A549 (cell line): Measurements from ENCODE around the gene ZNF214. TPM values are rescaled to one million over a fixed set of nuclear protein-coding genes. Genes with fewer than 3 reads are reported as not detected.

Experiments
- ATAC-seq, 2 experiments: fragments of 200-7000 bp in 1 of 2; fragments of >200 bp in 1 of 2; cut with Nextera tagmentation in 1 of 2; cut with Tn5 transposase in 1 of 2; 3 replicates each; pipeline versions ENCODE4 v1.8.0 to v1.9.1; 2018 to 2020; ENCODE audit warnings: mild to moderate bottlenecking in 1 of 2, moderate library complexity in 1 of 2
- CTCF ChIA-PET: fragments of 300-600 bp; sonication (Branson Sonifier 250); formaldehyde crosslinking; extraction: SDS; loops from one replicate; lab custom pipeline; 2021; ENCODE audit warnings: antibody characterized with exemption, inconsistent platforms; lab: Yijun Ruan, JAX
- POLR2A ChIA-PET: fragments of 350-600 bp; formaldehyde crosslinking; extraction: SDS; loops from one replicate; lab custom pipeline; 2021; ENCODE audit warnings: antibody characterized with exemption, inconsistent platforms; lab: Yijun Ruan, JAX
- DNase-seq, 2 experiments: peaks; one replicate each; pipeline versions ENCODE4 v3.0.0 to v3.0.0-alpha.2; 2011 to 2016; ENCODE audit warnings: low read depth in 1 of 2, low spot score in 1 of 2
- FAIRE-seq: peaks from 2 replicates; lab custom pipeline; 2011; peaks lifted over from hg19 to GRCh38; lab: Jason Lieb, UNC
- H3K27ac ChIP-seq, 2 experiments: fragments of >200 bp; sonication (Bioruptor Twin); formaldehyde crosslinking; 3 replicates each; pipeline ENCODE4 v1.5.1; 2016 to 2017
- H3K4me1 ChIP-seq: fragments of >200 bp; sonication (Bioruptor Twin); formaldehyde crosslinking; 3 replicates; pipeline ENCODE4 v1.6.1; 2016
- H3K4me2 ChIP-seq: fragments of >200 bp; sonication (Bioruptor Twin); formaldehyde crosslinking; 3 replicates; pipeline ENCODE4 v1.6.1; 2016
- H3K4me3 ChIP-seq: fragments of >200 bp; sonication (Bioruptor Twin); formaldehyde crosslinking; 3 replicates; pipeline ENCODE4 v1.5.1; 2016
- H3K9me3 ChIP-seq: fragments of >200 bp; sonication (Bioruptor Twin); formaldehyde crosslinking; 3 replicates; pipeline ENCODE4 v1.6.1; 2016
- BCL3 ChIP-seq: fragments of >200 bp; sonication (Bioruptor Twin); formaldehyde crosslinking; IDR thresholded peaks from 3 replicates; pipeline ENCODE4 v1.6.1; 2016
- BHLHE40 ChIP-seq: IDR thresholded peaks from 2 replicates; pipeline ENCODE4 v1.6.1; 2012; ENCODE audit warnings: low read depth, low read length, inconsistent platforms
- CBX8 ChIP-seq: fragments of 200-600 bp; sonication (generic); IDR thresholded peaks from 2 replicates; pipeline ENCODE4 v1.6.1; 2016
- CEBPB ChIP-seq, 2 experiments: fragments of >200 bp in 1 of 2; sonication (Bioruptor Twin) in 1 of 2; formaldehyde crosslinking in 1 of 2; IDR thresholded peaks; 2 replicates each; pipeline ENCODE4 v1.6.1; 2012 to 2016
- E2F6 ChIP-seq: IDR thresholded peaks from 2 replicates; pipeline ENCODE4 v1.6.1; 2012; ENCODE audit warnings: low read depth, borderline replicate concordance
- EP300 ChIP-seq, 2 experiments: fragments of >200 bp; sonication (Bioruptor Twin); formaldehyde crosslinking; IDR thresholded peaks; 2 replicates in 1 of 2; 3 replicates in 1 of 2; pipeline ENCODE4 v1.6.1; 2016 to 2017
- ESRRA ChIP-seq: fragments of 150-350 bp; IDR thresholded peaks from 2 replicates; pipeline ENCODE4 v1.6.1; 2014; ENCODE audit warnings: mild to moderate bottlenecking, low read length, borderline replicate concordance
- FOSB ChIP-seq: fragments of 250-450 bp; sonication (Bioruptor Pico); IDR thresholded peaks from 2 replicates; pipeline ENCODE4 v1.5.0; 2020; ENCODE audit warnings: mild to moderate bottlenecking, moderate library complexity
- FOSL2 ChIP-seq, 2 experiments: fragments of 450-650 bp in 1 of 2; fragments of >200 bp in 1 of 2; sonication (Bioruptor Twin) in 1 of 2; formaldehyde crosslinking; IDR thresholded peaks; 2 replicates each; pipeline versions ENCODE4 v1.5.0 to v1.6.1; 2016 to 2020; ENCODE audit warnings: mild to moderate bottlenecking in 1 of 2, moderate library complexity in 1 of 2
- FOXS1 ChIP-seq: fragments of 250-450 bp; sonication (Bioruptor Pico); IDR thresholded peaks from 2 replicates; pipeline ENCODE4 v1.5.0; 2020; ENCODE audit warnings: mild to moderate bottlenecking, moderate library complexity
- GATA3 ChIP-seq: IDR thresholded peaks from 2 replicates; pipeline ENCODE4 v1.6.1; 2012; ENCODE audit warnings: borderline replicate concordance
- HDAC2 ChIP-seq: fragments of 200-600 bp; sonication (generic); IDR thresholded peaks from 2 replicates; pipeline ENCODE4 v1.6.1; 2016
- HEYL ChIP-seq: fragments of 250-450 bp; sonication (Bioruptor Pico); IDR thresholded peaks from 2 replicates; pipeline ENCODE4 v1.8.0; 2021; ENCODE audit warnings: mild to moderate bottlenecking, moderate library complexity
- HOXB13 ChIP-seq: fragments of 250-450 bp; sonication (Bioruptor Pico); IDR thresholded peaks from 2 replicates; pipeline ENCODE4 v1.5.0; 2020; ENCODE audit warnings: low read depth, mild to moderate bottlenecking, moderate library complexity
- JUN ChIP-seq, 2 experiments: fragments of >200 bp; sonication (Bioruptor Twin); formaldehyde crosslinking; IDR thresholded peaks; 2 replicates in 1 of 2; 3 replicates in 1 of 2; pipeline ENCODE4 v1.6.1; 2016 to 2017
- JUNB ChIP-seq: fragments of >200 bp; sonication (Bioruptor Twin); formaldehyde crosslinking; IDR thresholded peaks from 2 replicates; pipeline ENCODE4 v1.6.1; 2016
- MAZ ChIP-seq: fragments of 150-350 bp; IDR thresholded peaks from 2 replicates; pipeline ENCODE4 v1.6.1; 2014; ENCODE audit warnings: antibody characterized with exemption, low read depth, low read length, borderline replicate concordance
- MYC ChIP-seq: IDR thresholded peaks from 2 replicates; pipeline ENCODE4 v1.6.1; 2012; ENCODE audit warnings: mild to moderate bottlenecking, inconsistent platforms, low read length, improper control_type of control experiment, borderline replicate concordance
- PHF8 ChIP-seq: fragments of 200-600 bp; sonication (generic); IDR thresholded peaks from 2 replicates; pipeline ENCODE4 v1.6.1; 2016; ENCODE audit warnings: low read depth, mild to moderate bottlenecking, antibody characterized with exemption, moderate library complexity, borderline replicate concordance
- POLR2AphosphoS2 ChIP-seq: conservative IDR thresholded peaks from 2 replicates; pipeline ENCODE4 v1.6.1; 2012; ENCODE audit warnings: low read length, improper control_type of control experiment, inconsistent platforms
- RCOR1 ChIP-seq: fragments of 150-350 bp; IDR thresholded peaks from 2 replicates; pipeline ENCODE4 v1.6.1; 2014; ENCODE audit warnings: antibody characterized with exemption, low read length, low read depth
- RNF2 ChIP-seq: fragments of 200-600 bp; sonication (generic); IDR thresholded peaks from 2 replicates; pipeline ENCODE4 v1.6.1; 2016; ENCODE audit warnings: low read depth, mild to moderate bottlenecking, antibody characterized with exemption, moderate library complexity, borderline replicate concordance
- SREBF2 ChIP-seq: fragments of 450-650 bp; IDR thresholded peaks from 2 replicates; pipeline ENCODE4 v1.6.1; 2014; ENCODE audit warnings: mild to moderate bottlenecking, moderate library complexity
- TFCP2L1 ChIP-seq: fragments of 250-450 bp; sonication (Bioruptor Pico); IDR thresholded peaks from 2 replicates; pipeline ENCODE4 v1.5.0; 2021; ENCODE audit warnings: mild to moderate bottlenecking
- TP53 ChIP-seq: fragments of 250-450 bp; sonication (Bioruptor Pico); IDR thresholded peaks from 2 replicates; pipeline ENCODE4 v1.5.0; 2021; ENCODE audit warnings: mild to moderate bottlenecking, moderate library complexity
- ZFP36 ChIP-seq: fragments of 450-650 bp; IDR thresholded peaks from 2 replicates; pipeline ENCODE4 v1.6.1; 2014; ENCODE audit warnings: borderline replicate concordance; ENCODE audit not compliant: partially characterized antibody
- ZNF302 ChIP-seq: fragments of 250-450 bp; sonication (Bioruptor Pico); IDR thresholded peaks from 2 replicates; pipeline ENCODE4 v1.9.0; 2021; ENCODE audit warnings: inconsistent platforms, mild to moderate bottlenecking, moderate library complexity
- WGBS: methylation state at CpG from one replicate; pipeline ENCODE4 v1.1.6; 2017; ENCODE audit errors: missing lambda C conversion rate; 5-methylcytosine and 5-hydroxymethylcytosine counted together
- polyA plus RNA-seq, 4 experiments: library from polyadenylated mRNA; depleted of rRNA in 3 of 4; stranded (reverse); fragments of >200 nt; fragmentation: RNase III in 1 of 4; extraction: RNeasy Plus Mini Kit Qiagen cat#74134 plus additional on column Dnase treatment in 1 of 4; gene quantifications; 2 replicates in 3 of 4; 3 replicates in 1 of 4; pipeline ENCODE4 v1.2.3, GENCODE V29; 2011 to 2017
- TF ChIP-seq, protein P1 (sequence below): fragments of 250-450 bp; sonication (Bioruptor Pico); IDR thresholded peaks from 2 replicates; pipeline ENCODE4 v1.5.0; 2020; ENCODE audit warnings: low read depth, mild to moderate bottlenecking, moderate library complexity
- TF ChIP-seq, protein P2 (sequence below): fragments of >200 bp; sonication (Bioruptor Twin); formaldehyde crosslinking; IDR thresholded peaks from 2 replicates; pipeline ENCODE4 v1.6.1; 2016

ZNF214 gene
- polyA plus RNA-seq, 2 of the 4 experiments (the other 2 are of a cell fraction): 0.70 to 2.1 TPM

DNA sequence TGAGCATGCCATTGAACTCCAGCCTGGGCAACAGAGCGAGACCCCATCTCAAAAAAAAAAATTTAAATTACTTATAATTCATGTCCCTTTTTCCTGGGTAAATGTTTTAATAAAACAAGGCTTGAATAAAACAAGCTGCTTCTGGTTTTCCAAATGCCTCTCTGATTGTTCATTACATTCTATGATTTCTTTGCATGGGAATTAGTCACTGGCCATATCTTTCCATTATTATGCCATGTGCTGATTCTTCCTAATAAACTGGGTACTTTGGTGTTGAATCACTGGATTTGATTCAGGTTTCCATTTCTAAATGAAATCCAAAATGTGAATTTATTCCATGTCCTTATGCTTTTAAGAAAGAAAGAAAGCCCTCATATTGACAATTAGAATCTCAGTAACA, 51.3 kb downstream of the ZNF214 start:
- no peaks in the 10 kb centered on the region for H3K9me3 ChIP-seq
- no peak overlapping the region for H3K4me2 ChIP-seq
- no peak overlapping the region for H3K4me3 ChIP-seq
- POLR2A ChIA-PET: no interaction called here
- no peaks in the 10 kb centered on the region for H3K4me1 ChIP-seq
- no peak for DNase-seq
- CTCF ChIA-PET: no interaction called here
- no peak overlapping the region for H3K27ac ChIP-seq
- ATAC-seq: no peak
- FAIRE-seq: no peak
- WGBS: 52% methylated on average over 1 of the region's 1 CpG
- TF ChIP-seq, protein P1, sequence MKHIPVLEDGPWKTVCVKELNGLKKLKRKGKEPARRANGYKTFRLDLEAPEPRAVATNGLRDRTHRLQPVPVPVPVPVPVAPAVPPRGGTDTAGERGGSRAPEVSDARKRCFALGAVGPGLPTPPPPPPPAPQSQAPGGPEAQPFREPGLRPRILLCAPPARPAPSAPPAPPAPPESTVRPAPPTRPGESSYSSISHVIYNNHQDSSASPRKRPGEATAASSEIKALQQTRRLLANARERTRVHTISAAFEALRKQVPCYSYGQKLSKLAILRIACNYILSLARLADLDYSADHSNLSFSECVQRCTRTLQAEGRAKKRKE (CRISPR knock-in tag): no peak
- TF ChIP-seq JUNB (no peak), MYC (no peak), ZFP36 (no peak), BCL3 (no peak), HEYL (CRISPR knock-in tag) (no peak), BHLHE40 (no peak), TP53 (CRISPR knock-in tag) (no peak), RNF2 (no peak), FOSL2 (IDR thresholded peaks at IDR 0.05) (no peak), FOSL2 (CRISPR knock-in tag; IDR thresholded peaks at IDR 0.05) (no peak), JUN (IDR thresholded peaks at IDR 0.05) (no peak), CBX8 (no peak), PHF8 (no peak), POLR2AphosphoS2 (no peak), ZNF302 (CRISPR knock-in tag) (no peak), HDAC2 (no peak), CEBPB (IDR thresholded peaks at IDR 0.05) (no peak), FOSB (CRISPR knock-in tag) (no peak)
- TF ChIP-seq, protein P2, sequence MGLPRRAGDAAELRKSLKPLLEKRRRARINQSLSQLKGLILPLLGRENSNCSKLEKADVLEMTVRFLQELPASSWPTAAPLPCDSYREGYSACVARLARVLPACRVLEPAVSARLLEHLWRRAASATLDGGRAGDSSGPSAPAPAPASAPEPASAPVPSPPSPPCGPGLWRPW: no peak

GRCh38 chr11:6962673-6963072, 57.5 kb downstream of the ZNF214 start:
- ATAC-seq (no peak), FAIRE-seq (no peak), DNase-seq (no peak)
- Histone ChIP-seq H3K9me3 (no peaks in the 10 kb centered on the region), H3K4me1 (no peaks in the 10 kb centered on the region), H3K4me3 (no peak overlapping the region), H3K4me2 (no peak overlapping the region), H3K27ac (no peak overlapping the region)
- WGBS: 22% methylated on average over 1 of the region's 1 CpG
- no peak for TF ChIP-seq HOXB13 (CRISPR knock-in tag)
- TF ChIP-seq E2F6: no peak
- no peak for TF ChIP-seq ESRRA
- TF ChIP-seq RCOR1: no peak
- TF ChIP-seq MAZ: no peak
- no peak for TF ChIP-seq BCL3
- no peak for TF ChIP-seq TFCP2L1
- TF ChIP-seq PHF8: no peak
- no peak for TF ChIP-seq FOXS1
- no peak for TF ChIP-seq EP300 (IDR thresholded peaks at IDR 0.05)
- no peak for TF ChIP-seq GATA3
- TF ChIP-seq SREBF2: no peak
- no peak for TF ChIP-seq JUNB
- ChIA-PET CTCF (no interaction called here), POLR2A (no interaction called here)
